ENCODE data around the gene A1BG. TPM values are rescaled to one million over a fixed set of nuclear protein-coding genes. Genes with fewer than 3 reads are reported as not detected.
A peak's percentile ranks its signal among the peaks of the same experiment; 100 is the strongest.

The A1BG gene
- total and polyA plus RNA-seq, 2 of the 13 experiments (the other 11 are each of a cell fraction or from before 2014, with no cell fraction given) = 14.7 to 41.4 TPM

GRCh38 chr19:58386576-58387337 is 33.5 kb upstream of the A1BG start, which contains the start of gene RPS5 (continued):
- TF ChIP-seq, protein P1, sequence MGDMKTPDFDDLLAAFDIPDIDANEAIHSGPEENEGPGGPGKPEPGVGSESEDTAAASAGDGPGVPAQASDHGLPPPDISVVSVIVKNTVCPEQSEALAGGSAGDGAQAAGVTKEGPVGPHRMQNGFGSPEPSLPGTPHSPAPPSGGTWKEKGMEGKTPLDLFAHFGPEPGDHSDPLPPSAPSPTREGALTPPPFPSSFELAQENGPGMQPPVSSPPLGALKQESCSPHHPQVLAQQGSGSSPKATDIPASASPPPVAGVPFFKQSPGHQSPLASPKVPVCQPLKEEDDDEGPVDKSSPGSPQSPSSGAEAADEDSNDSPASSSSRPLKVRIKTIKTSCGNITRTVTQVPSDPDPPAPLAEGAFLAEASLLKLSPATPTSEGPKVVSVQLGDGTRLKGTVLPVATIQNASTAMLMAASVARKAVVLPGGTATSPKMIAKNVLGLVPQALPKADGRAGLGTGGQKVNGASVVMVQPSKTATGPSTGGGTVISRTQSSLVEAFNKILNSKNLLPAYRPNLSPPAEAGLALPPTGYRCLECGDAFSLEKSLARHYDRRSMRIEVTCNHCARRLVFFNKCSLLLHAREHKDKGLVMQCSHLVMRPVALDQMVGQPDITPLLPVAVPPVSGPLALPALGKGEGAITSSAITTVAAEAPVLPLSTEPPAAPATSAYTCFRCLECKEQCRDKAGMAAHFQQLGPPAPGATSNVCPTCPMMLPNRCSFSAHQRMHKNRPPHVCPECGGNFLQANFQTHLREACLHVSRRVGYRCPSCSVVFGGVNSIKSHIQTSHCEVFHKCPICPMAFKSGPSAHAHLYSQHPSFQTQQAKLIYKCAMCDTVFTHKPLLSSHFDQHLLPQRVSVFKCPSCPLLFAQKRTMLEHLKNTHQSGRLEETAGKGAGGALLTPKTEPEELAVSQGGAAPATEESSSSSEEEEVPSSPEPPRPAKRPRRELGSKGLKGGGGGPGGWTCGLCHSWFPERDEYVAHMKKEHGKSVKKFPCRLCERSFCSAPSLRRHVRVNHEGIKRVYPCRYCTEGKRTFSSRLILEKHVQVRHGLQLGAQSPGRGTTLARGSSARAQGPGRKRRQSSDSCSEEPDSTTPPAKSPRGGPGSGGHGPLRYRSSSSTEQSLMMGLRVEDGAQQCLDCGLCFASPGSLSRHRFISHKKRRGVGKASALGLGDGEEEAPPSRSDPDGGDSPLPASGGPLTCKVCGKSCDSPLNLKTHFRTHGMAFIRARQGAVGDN (CRISPR knock-in tag; IDR thresholded peaks at IDR 0.05) = peak; percentile 97
- TF ChIP-seq NFKBIZ (CRISPR knock-in tag; IDR thresholded peaks at IDR 0.05) (no peak), KDM2A (CRISPR knock-in tag; IDR thresholded peaks at IDR 0.05; ENCODE audit: borderline replicate concordance, low read depth) (peak; percentile 89), U2AF1 (optimal IDR thresholded peaks at IDR 0.05; ENCODE audit: low read depth, low read length) (peak; percentile 46), ZHX1 (CRISPR knock-in tag; IDR thresholded peaks at IDR 0.05; ENCODE audit: low read depth) (no peak), ZBTB44 (CRISPR knock-in tag; IDR thresholded peaks at IDR 0.05) (no peak), ZNF318 (CRISPR knock-in tag; IDR thresholded peaks at IDR 0.05) (no peak), TOPORS (CRISPR knock-in tag; IDR thresholded peaks at IDR 0.05) (peak; percentile 68)
